K562 (cell line): Measurements from ENCODE around the gene SPINK4. TPM values are rescaled to one million over a fixed set of nuclear protein-coding genes. Genes with fewer than 3 reads are reported as not detected.

Experiments
- ATAC-seq: fragments of 200-7000 bp; cut with Tn5 transposase; 3 replicates; pipeline ENCODE4 v1.9.1; 2020; ENCODE audit warnings: moderate library complexity
- BruUV-seq: library from RNA; stranded (reverse); fragments of 400-500 nt; replicated peaks from 2 replicates; lab custom pipeline; 2021; lab: Mats Ljungman, UMichigan
- CTCF ChIA-PET: fragments of 300-600 bp; formaldehyde crosslinking; extraction: SDS; loops from one replicate; lab custom pipeline; 2021; ENCODE audit warnings: low intra/inter-chr PET ratio; lab: Yijun Ruan, JAX
- POLR2A ChIA-PET: fragments of 300-600, 350-650 bp; sonication (Branson Sonifier 250); formaldehyde crosslinking; extraction: SDS; loops from one replicate; lab custom pipeline; 2021; ENCODE audit warnings: antibody characterized with exemption, inconsistent platforms; lab: Yijun Ruan, JAX
- DNase-seq, 4 experiments: peaks; one replicate each; pipeline versions ENCODE4 v3.0.0 to v3.0.0-alpha.2; 2011 to 2018; ENCODE audit warnings: low spot score in 3 of 4, mixed read lengths in 3 of 4; ENCODE audit errors: extremely low read depth in 1 of 4
- FAIRE-seq: peaks from 2 replicates; lab custom pipeline; 2011; peaks lifted over from hg19 to GRCh38; lab: Jason Lieb, UNC
- H2AFZ ChIP-seq: 2 replicates; pipeline ENCODE4 v1.6.0; 2011; ENCODE audit warnings: low read depth, low read length, control low read depth, inconsistent platforms
- H3K27ac ChIP-seq: fragments of 200-600 bp; 3 replicates; pipeline ENCODE4 v1.8.0; 2011; ENCODE audit warnings: low read depth, mild to moderate bottlenecking, control low read depth, inconsistent platforms, low read length, moderate library complexity, mixed read lengths; ENCODE audit errors: extremely low read depth
- H3K27me3 ChIP-seq, 2 experiments: fragments of 300-600 bp in 1 of 2; 2 replicates in 1 of 2; 3 replicates in 1 of 2; pipeline versions ENCODE4 v1.6.0 to v1.8.0; 2011; ENCODE audit warnings: inconsistent platforms in 2 of 2, low read length in 2 of 2, mild to moderate bottlenecking in 1 of 2, mixed read lengths in 1 of 2, moderate library complexity in 1 of 2; ENCODE audit not compliant: control insufficient read depth in 2 of 2, insufficient read depth in 2 of 2
- H3K36me3 ChIP-seq: fragments of 300-600 bp; 3 replicates; pipeline ENCODE4 v1.8.0; 2011; ENCODE audit warnings: mild to moderate bottlenecking, low read length, inconsistent platforms; ENCODE audit not compliant: control insufficient read depth, insufficient read depth
- H3K4me1 ChIP-seq, 2 experiments: fragments of 200-600 bp in 1 of 2; replicated peaks in 1 of 2; 2 replicates in 1 of 2; 3 replicates in 1 of 2; pipeline versions ENCODE4 v1.5.1 to v1.8.0; 2011; ENCODE audit warnings: inconsistent platforms in 2 of 2, low read length in 2 of 2, mild to moderate bottlenecking in 1 of 2, mixed read lengths in 1 of 2, moderate library complexity in 1 of 2; ENCODE audit not compliant: control insufficient read depth in 2 of 2, insufficient read depth in 2 of 2
- H3K4me2 ChIP-seq: 2 replicates; pipeline ENCODE4 v1.6.1; 2011; ENCODE audit warnings: low read length, control low read depth, inconsistent platforms, mixed read lengths; ENCODE audit not compliant: insufficient read depth
- H3K4me3 ChIP-seq: fragments of 200-600 bp; sonication (generic), shearing (Covaris generic); 2 replicates; pipeline ENCODE4 v1.5.1; 2016; ENCODE audit warnings: control low read depth, inconsistent platforms
- H3K79me2 ChIP-seq: fragments of 200-600 bp; 3 replicates; pipeline ENCODE4 v1.8.0; 2011; ENCODE audit warnings: low read length, inconsistent platforms; ENCODE audit not compliant: control insufficient read depth, insufficient read depth
- H3K9ac ChIP-seq, 2 experiments: 2 replicates each; pipeline versions ENCODE4 v1.6.0 to v1.6.1; 2011; ENCODE audit warnings: low read depth in 2 of 2, low read length in 2 of 2, control low read depth in 1 of 2, inconsistent platforms in 1 of 2, mild to moderate bottlenecking in 1 of 2, mixed read lengths in 1 of 2; ENCODE audit not compliant: insufficient read depth in 1 of 2
- H3K9me1 ChIP-seq: one replicate; pipeline ENCODE4 v1.6.0; 2011; ENCODE audit warnings: inconsistent platforms, mild to moderate bottlenecking, low read length, moderate library complexity; ENCODE audit not compliant: control insufficient read depth, insufficient read depth
- H3K9me3 ChIP-seq: replicated peaks from 2 replicates; pipeline ENCODE4 v1.5.1; 2011; ENCODE audit warnings: low read depth, low read length, inconsistent platforms; ENCODE audit not compliant: control insufficient read depth, insufficient read depth
- H4K20me1 ChIP-seq: replicated peaks from 2 replicates; pipeline ENCODE4 v1.6.1; 2011; ENCODE audit warnings: low read length, inconsistent platforms, mixed read lengths; ENCODE audit not compliant: control insufficient read depth, insufficient read depth
- CCAR2 ChIP-seq: fragments of 200-400 bp; formaldehyde crosslinking; IDR thresholded peaks from 2 replicates; pipeline ENCODE4 v1.6.1; 2017; ENCODE audit warnings: mild to moderate bottlenecking, low read depth, low read length
- ELF2 ChIP-seq: fragments of 250-450 bp; sonication (Bioruptor Pico); IDR thresholded peaks from 2 replicates; pipeline ENCODE4 v1.5.0; 2021; ENCODE audit warnings: mild to moderate bottlenecking
- FOXJ2 ChIP-seq: fragments of 200-800 bp; sonication (Bioruptor generic); IDR thresholded peaks from 2 replicates; pipeline ENCODE4 v1.6.1; 2016; ENCODE audit warnings: missing genetic modification characterization, missing compliant biosample characterization
- KHSRP ChIP-seq: fragments of 450-650 bp; IDR thresholded peaks from 2 replicates; pipeline ENCODE4 v1.6.1; 2017
- PRDM10 ChIP-seq: fragments of 450-650 bp; IDR thresholded peaks from 2 replicates; pipeline ENCODE4 v1.6.1; 2018; ENCODE audit not compliant: partially characterized antibody
- RAD21 ChIP-seq, 2 experiments: fragments of 250-450 bp in 1 of 2; fragments of 450-650 bp in 1 of 2; sonication (Bioruptor Pico) in 1 of 2; formaldehyde crosslinking in 1 of 2; IDR thresholded peaks in 1 of 2; conservative IDR thresholded peaks in 1 of 2; 2 replicates each; pipeline versions ENCODE4 v1.4.0 to v1.8.0; 2020 to 2022; ENCODE audit warnings: mild to moderate bottlenecking in 2 of 2, moderate library complexity in 1 of 2
- ZNF175 ChIP-seq: fragments of 200-800 bp; sonication (Bioruptor generic); IDR thresholded peaks from 2 replicates; pipeline ENCODE4 v1.6.1; 2016; ENCODE audit warnings: low read depth, mild to moderate bottlenecking, missing genetic modification characterization, missing compliant biosample characterization
- WGBS: fragments of 100-300 bp; shearing (Covaris generic); methylation state at CpG from one replicate; pipeline ENCODE4 v1.1.6; 2016; ENCODE audit warnings: low coverage, mixed read lengths; ENCODE audit not compliant: insufficient coverage; ENCODE audit errors: missing lambda C conversion rate; 5-methylcytosine and 5-hydroxymethylcytosine counted together
- in situ Hi-C: fragments of 300-500 bp; cut with MboI; formaldehyde crosslinking; loops from 4 replicates; pipeline ENCODE4 v1.15.0; 2018; ENCODE audit warnings: inconsistent platforms, mixed read lengths
- intact Hi-C: fragments of 100-400 bp; cut with micrococcal nuclease; formaldehyde crosslinking; loops from 2 replicates; pipeline ENCODE4 v1.14.2; 2022
- polyA plus RNA-seq, 8 experiments: library from polyadenylated mRNA; depleted of rRNA in 4 of 8; stranded (reverse) in 5 of 8; unstranded in 3 of 8; fragments of >200 nt; fragmentation: Nextera tagmentation in 2 of 8; fragmentation: Illumina TruSeq in 1 of 8; extraction: Ambion mirVana in 2 of 8; extraction: Trizol in 1 of 8; gene quantifications; 2 replicates each; pipeline versions ENCODE4 v1.2.1 to v1.2.3, GENCODE V29; 2011 to 2014; ENCODE audit warnings: inconsistent platforms in 1 of 8, missing spikeins in 1 of 8
- total RNA-seq, 7 experiments: library from RNA; depleted of rRNA in 6 of 7; stranded (reverse); fragments of >200 nt in 6 of 7; fragmentation: Illumina TruSeq in 2 of 7; extraction: Trizol in 2 of 7; gene quantifications; 2 replicates each; pipeline versions ENCODE4 v1.2.1 to v1.2.3, GENCODE V29; 2011 to 2021; ENCODE audit warnings: low replicate concordance in 1 of 7
- TF ChIP-seq, protein P1 (sequence below), 2 experiments: fragments of 450-650 bp; formaldehyde crosslinking in 1 of 2; IDR thresholded peaks; 2 replicates each; pipeline versions ENCODE4 v1.4.0 to v1.6.1; 2014 to 2020; ENCODE audit warnings: mild to moderate bottlenecking in 2 of 2, borderline replicate concordance in 1 of 2, low read depth in 1 of 2

The SPINK4 gene
- total and polyA plus RNA-seq, 9 of the 15 experiments (the other 6 are each of a cell fraction or from before 2014, with no cell fraction given): 0.74 to 5.5 (median 2.1) TPM; not detected in 2

DNA sequence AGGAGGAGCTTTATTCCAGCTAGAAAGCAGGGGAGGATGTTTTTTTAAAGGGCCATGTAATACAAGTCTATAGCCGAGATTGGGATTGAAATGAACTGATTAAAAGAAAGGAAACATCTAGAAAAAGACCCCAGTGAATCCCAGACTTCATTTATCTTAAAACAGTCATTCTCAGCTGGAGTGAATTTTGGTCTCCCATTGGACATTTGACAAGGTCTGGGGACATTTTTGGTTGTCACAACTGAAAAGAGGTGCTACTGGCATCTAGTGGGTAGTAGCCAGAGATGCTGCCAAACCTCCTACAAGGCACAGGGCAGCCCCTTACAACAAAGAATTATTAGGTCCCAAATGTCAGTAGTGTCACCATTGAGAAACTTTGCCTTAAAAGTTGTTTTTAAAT, 16.3 kb upstream of the SPINK4 start:
- no peak overlapping the region for H2AFZ ChIP-seq
- H3K4me1 ChIP-seq: peaks cover 0 to 4% of the 10 kb centered on the region in 2 experiments; a peak in 3 of 5 replicates
- no peak for DNase-seq
- TF ChIP-seq KHSRP (no peak), CCAR2 (no peak), PRDM10 (peak; percentile 53), FOXJ2 (tag) (no peak), ELF2 (CRISPR knock-in tag) (no peak), RAD21 (CRISPR knock-in tag; conservative IDR thresholded peaks at IDR 0.05 in 1 of 2, IDR thresholded peaks at IDR 0.05 in 1 of 2) (peak in 1 of 2 experiments; percentile 38; a peak in 2 of 4 replicates), ZNF175 (no peak)
- TF ChIP-seq, protein P1, sequence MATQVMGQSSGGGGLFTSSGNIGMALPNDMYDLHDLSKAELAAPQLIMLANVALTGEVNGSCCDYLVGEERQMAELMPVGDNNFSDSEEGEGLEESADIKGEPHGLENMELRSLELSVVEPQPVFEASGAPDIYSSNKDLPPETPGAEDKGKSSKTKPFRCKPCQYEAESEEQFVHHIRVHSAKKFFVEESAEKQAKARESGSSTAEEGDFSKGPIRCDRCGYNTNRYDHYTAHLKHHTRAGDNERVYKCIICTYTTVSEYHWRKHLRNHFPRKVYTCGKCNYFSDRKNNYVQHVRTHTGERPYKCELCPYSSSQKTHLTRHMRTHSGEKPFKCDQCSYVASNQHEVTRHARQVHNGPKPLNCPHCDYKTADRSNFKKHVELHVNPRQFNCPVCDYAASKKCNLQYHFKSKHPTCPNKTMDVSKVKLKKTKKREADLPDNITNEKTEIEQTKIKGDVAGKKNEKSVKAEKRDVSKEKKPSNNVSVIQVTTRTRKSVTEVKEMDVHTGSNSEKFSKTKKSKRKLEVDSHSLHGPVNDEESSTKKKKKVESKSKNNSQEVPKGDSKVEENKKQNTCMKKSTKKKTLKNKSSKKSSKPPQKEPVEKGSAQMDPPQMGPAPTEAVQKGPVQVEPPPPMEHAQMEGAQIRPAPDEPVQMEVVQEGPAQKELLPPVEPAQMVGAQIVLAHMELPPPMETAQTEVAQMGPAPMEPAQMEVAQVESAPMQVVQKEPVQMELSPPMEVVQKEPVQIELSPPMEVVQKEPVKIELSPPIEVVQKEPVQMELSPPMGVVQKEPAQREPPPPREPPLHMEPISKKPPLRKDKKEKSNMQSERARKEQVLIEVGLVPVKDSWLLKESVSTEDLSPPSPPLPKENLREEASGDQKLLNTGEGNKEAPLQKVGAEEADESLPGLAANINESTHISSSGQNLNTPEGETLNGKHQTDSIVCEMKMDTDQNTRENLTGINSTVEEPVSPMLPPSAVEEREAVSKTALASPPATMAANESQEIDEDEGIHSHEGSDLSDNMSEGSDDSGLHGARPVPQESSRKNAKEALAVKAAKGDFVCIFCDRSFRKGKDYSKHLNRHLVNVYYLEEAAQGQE (IDR thresholded peaks at IDR 0.05; ENCODE audit: borderline replicate concordance): peak; percentile 5; the same call in 1 of the 2 replicates
- TF ChIP-seq, protein P1 (CRISPR knock-in tag; IDR thresholded peaks at IDR 0.05; ENCODE audit: low read depth): no peak
- ATAC-seq: no peak
- no peaks in the 10 kb centered on the region for H3K9me1 ChIP-seq
- H3K36me3 ChIP-seq: no peaks in the 10 kb centered on the region
- CTCF ChIA-PET: interaction anchor here (0.8 to 2.9 kb wide), 2 partner anchors 106 to 143 kb away, joined by 3 to 42 read pairs; no protein-coding TSS in a partner anchor
- H3K4me3 ChIP-seq: no peak overlapping the region
- H3K4me2 ChIP-seq: no peak overlapping the region
- intact Hi-C loops (loop anchor here (10.0 kb wide), 1 partner anchor 229 kb away; no protein-coding TSS in a partner anchor), in situ Hi-C loops (no loop called here)
- H3K9ac ChIP-seq: no peak overlapping the region
- H4K20me1 ChIP-seq: no peaks in the 10 kb centered on the region
- no peaks in the 10 kb centered on the region for H3K27me3 ChIP-seq
- no peaks in the 10 kb centered on the region for H3K9me3 ChIP-seq
- H3K27ac ChIP-seq: no peak overlapping the region
- no peak for FAIRE-seq
- BruUV-seq: no TSS peak
- no peaks in the 10 kb centered on the region for H3K79me2 ChIP-seq
- 0% methylated on average over 1 of the region's 1 CpG for WGBS
- POLR2A ChIA-PET: interaction anchor here (0.6 to 0.7 kb wide), 3 partner anchors 158 to 206 kb away, joined by 3 read pairs; no protein-coding TSS in a partner anchor
